NCI-H187 (cell line): Measurements from ENCODE around the gene COPZ2.
A peak's percentile ranks its signal among the peaks of the same experiment; 100 is the strongest.
"Not testable (repeated sequence)": the region's sequence is repeated elsewhere in the genome, so short reads cannot be mapped to it uniquely, and the experiment has no call there.

Source experiments
- DNase-seq, 2 experiments: peaks; one replicate each; lab custom pipeline; 2025; lab: John Stamatoyannopoulos, UW

The COPZ2 gene

DNA sequence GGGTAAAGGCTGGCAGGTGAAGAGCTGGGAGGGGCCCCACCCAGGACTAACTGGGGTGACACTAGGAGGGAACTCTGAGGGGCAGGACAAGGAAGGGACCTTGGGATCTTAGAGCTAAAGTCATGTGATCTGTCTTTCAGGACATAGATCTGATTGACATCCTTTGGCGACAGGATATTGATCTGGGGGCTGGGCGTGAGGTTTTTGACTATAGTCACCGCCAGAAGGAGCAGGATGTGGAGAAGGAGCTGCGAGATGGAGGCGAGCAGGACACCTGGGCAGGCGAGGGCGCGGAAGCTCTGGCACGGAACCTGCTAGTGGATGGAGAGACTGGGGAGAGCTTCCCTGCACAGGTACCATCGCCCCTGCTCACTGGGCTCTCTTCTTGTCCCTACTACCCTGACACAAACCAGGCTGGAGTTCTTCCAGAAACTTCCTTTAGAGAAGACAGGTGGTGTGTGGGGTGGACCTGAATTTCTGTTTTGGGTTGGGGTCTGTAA is 18.7 kb upstream of the COPZ2 start:
- DNase-seq = no peak

GRCh38 chr17:48055531-48056245 is 18.1 kb upstream of the COPZ2 start:
- no peak for DNase-seq

DNA sequence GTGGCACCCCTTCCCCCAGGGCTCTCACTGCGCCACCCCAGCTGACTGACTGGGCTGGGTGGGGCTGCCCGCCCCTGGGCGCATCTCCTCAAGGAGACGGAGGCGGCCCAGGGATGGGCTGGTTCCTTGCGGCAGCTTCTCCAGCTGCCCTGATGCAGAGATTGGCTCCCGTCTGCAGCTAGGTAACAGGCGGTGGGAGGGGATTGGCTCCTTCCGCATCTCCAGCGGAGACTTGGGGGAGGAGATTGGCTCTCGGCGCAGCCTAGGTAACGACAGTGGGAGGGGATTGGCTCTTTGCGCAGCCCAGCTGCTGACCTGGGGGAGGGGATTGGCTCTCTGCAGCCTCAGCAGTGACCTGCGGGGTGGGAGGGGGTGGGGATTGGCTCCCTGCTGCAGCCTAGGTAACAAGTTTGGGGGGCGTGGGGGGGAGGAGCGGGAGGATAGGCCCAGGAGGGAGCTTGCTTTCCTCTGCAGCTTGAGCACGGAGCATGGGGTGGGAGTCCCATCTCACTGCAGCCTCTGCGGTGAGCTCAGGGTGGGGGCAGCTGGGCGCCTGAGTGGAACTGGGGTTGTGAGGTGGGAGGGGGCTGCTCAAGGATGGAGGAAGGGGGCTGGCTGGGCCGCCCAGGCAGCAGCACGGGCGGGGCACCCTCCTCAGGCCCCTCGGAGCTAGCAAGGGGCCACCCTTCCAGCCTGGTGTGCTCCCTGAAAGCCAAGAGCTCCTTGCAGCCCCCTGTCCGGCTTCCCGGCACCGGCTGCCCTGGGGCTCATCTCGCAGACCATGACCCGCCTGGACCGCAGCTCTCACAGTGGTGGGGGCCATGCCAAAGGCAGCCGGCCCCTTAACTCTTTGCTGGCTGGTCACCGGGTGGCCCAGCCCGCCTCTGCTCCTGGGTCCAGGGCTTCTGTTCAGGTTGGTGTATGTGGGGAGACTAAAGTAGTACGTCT is 16.9 kb upstream of the COPZ2 start:
- DNase-seq = peak; percentile 52 to 92

GRCh38 chr17:48053758-48054237 is 16.2 kb upstream of the COPZ2 start:
- DNase-seq = no peak

- peak; percentile 23 to 28 for DNase-seq
Measured at GRCh38 chr17:48052956-48053757, 15.6 kb upstream of the COPZ2 start.

- no peak for DNase-seq
Measured at GRCh38 chr17:48051706-48052486, 14.3 kb upstream of the COPZ2 start.

GRCh38 chr17:48051283-48051682 is 13.7 kb upstream of the COPZ2 start:
- no peak for DNase-seq

DNA sequence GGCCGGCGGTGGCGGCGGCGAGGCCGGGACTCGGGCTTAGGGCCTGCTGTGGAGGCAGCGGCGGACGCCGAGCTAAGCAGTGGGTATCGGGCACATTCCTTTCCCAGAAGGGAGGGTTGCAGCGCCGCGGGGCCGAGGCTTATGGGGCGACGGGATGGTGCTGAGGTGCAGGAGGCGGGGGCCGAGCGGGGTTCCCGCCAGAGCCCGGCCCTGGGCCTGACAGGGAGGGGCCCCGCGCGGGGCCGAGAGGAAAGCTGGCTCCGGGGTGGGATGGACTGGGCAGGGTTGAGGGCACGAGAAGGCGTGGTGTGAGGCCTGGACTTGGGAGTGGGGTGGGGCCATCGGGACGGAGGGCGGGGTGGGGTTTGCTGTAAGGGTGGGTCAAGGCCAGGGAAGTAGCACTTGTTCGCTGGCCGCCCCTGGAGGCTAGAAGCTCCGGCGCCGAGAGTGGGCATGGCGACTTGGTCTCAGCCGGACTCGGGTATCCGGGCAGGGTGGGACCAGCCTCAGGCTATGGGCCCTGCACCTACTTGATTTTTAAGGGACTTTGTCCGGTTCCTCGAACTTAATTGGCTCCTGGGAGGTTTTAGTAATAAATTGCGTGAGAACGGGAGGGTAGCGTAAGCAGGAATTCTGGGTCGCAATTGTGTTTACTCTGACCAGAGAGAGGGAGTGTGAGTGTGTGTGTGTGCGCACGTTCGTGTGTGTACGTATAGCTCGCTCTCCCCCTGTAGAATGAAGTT is 11.0 kb upstream of the COPZ2 start:
- DNase-seq = no peak

- peak; percentile 93 to 96 for DNase-seq
Measured at GRCh38 chr17:48047741-48048383, 10.3 kb upstream of the COPZ2 start, which contains the start of gene NFE2L1. Gene NFE2L1 (plus strand): TSS chr17:48048359. CDS start chr17:48051119, 2,760 bp downstream.

GRCh38 chr17:48047113-48047740 is 9.6 kb upstream of the COPZ2 start:
- DNase-seq = peak in 1 of 2 experiments; percentile 74

GRCh38 chr17:48046296-48046695 is 8.7 kb upstream of the COPZ2 start:
- DNase-seq = no peak

DNA sequence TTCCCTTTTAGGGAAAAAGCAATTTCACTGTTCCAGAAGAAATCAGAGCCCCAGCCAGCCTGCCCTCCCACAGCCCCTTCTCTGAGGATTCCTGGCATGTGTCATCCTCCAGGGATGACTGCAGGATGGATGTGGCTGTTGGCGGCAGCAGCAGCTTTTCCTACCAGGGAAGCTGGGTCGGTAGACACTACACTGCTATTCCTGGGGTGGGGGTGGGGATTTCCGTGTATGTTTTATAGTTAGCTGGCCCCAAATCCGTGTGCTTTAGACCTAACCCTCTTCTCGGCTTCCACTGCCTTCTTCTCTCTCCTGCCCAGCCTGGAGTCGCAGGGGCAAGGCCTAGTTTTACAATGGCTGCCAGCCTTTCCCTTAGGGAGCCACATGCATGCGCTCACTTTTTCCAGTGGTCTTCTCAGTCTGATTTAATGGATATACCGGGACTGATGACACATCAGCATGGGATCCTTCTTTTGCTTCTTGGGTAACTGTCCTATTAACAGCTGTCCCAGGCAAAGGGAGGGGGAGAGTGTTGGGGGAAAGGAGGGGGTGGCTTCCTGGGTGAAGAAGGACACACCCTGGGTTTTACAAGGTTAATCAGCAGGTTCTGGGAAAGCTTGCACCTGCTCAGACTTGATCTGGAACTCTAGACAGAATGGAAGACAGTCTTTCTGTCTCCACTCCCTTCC is 7.9 kb upstream of the COPZ2 start:
- peak in 1 of 2 experiments; percentile 22 for DNase-seq

DNA sequence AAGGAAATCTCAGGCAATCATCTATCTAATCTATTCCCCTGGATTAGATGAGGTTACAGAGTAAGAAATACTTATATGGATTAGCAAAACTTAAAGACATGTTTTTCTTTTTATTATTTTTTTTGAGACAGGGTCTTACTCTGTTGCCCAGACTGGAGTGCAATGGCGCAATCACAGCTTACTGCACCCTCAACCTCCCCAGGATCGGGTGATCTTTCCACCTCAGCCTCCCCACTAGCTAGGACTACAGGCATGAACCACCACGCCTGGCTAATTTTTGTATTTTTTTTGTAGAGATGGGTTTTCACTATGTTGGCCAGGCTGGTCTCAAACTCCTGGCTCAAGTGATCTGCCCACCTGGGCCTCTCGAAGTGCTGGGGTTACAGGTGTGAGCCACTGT is 7.3 kb upstream of the COPZ2 start:
- DNase-seq = no peak

- no peak for DNase-seq
Measured at GRCh38 chr17:48043176-48043575, 5.6 kb upstream of the COPZ2 start.

DNA sequence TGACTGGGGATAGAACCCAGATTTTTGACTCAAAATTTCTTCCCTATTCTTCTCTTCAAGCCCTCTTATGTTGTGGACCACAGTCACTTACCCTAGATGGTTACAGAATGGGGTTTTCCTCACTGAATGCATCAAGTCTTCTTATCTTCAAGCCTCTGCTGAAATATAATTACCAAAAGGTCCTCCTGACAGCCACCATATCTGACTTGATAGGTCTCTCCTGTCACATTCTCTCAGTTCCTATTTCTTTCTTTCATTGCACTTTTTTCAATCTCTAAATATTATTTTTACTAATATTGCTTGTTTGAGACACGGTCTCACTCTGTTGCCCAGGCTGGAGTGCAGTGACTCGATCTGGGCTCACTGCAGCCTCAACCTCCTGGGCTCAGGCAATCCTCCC is 1.1 kb upstream of the COPZ2 start:
- no peak for DNase-seq

DNA sequence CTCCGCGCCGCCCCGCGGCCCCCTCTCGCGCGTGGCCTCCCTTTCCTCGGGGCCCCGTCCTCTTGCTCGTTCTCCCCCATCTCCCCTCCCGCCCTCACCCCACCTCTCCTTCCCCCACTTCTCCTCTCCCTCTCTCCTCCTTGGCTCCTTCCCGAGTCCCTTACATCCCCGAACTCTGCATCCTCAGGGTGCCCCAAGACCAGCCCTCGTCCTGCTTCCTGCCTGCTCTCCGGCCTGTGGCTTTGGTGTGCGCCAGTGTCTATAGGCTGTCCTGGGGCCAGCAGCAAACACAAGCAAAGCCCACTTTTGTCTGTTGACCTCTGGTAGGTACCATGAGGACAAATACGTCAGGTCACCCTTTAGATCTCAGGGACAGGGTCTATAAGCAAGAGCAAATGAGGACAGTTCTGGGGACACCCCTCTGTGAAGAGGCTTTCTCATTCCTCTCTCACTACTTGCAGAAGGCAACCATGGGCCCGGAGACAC is 284 bp upstream of the COPZ2 start:
- DNase-seq = no peak

- no peak for DNase-seq
Measured at GRCh38 chr17:48036693-48037035, 933 bp downstream of the COPZ2 start.

DNA sequence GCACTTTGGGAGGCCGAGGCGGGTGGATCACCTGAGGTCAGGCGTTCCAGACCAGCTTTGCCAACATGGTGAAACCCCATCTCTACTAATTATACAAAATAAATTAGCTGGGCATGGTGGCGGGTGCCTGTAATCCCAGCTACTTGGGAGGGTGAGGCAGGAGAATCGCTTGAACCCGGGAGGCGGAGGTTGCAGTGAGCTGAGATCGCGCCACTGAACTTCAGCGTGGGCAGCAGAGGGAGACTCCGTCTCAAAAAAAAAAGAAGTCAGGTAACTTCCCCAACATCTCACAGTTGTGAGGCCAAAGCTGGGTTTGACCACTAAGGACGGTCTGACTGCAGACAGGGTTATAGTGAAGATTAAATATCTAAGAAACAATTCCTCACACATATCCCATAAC is 2.9 kb downstream of the COPZ2 start:
- not testable (repeated sequence) for DNase-seq

- DNase-seq = no peak
Measured at GRCh38 chr17:48031966-48032365, 5.6 kb downstream of the COPZ2 start.
